ENCODE measurements around the gene ZNF526.

DNA sequence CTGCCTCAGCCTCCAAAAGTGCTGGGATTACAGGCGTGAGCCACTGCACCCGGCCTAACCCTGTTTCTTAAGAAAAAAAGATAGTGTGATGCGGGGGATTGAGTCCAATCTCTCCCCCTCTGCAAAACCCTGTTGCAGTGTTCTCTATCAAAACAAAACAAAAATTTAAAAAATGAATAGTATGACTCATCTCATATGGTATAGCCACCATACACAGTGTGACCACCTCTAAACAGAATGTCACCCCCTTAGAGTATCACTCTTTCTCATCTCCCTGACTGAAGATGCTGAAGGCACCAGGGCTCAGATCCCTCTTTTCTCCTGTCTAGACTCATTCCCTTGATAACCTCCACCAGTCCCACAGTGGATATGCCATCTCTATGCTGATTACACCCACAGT lies 41.7 kb downstream of the ZNF526 start:
- TF ChIP-seq, protein P1, sequence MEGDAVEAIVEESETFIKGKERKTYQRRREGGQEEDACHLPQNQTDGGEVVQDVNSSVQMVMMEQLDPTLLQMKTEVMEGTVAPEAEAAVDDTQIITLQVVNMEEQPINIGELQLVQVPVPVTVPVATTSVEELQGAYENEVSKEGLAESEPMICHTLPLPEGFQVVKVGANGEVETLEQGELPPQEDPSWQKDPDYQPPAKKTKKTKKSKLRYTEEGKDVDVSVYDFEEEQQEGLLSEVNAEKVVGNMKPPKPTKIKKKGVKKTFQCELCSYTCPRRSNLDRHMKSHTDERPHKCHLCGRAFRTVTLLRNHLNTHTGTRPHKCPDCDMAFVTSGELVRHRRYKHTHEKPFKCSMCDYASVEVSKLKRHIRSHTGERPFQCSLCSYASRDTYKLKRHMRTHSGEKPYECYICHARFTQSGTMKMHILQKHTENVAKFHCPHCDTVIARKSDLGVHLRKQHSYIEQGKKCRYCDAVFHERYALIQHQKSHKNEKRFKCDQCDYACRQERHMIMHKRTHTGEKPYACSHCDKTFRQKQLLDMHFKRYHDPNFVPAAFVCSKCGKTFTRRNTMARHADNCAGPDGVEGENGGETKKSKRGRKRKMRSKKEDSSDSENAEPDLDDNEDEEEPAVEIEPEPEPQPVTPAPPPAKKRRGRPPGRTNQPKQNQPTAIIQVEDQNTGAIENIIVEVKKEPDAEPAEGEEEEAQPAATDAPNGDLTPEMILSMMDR (IDR thresholded peaks at IDR 0.05; ENCODE audit: poor library complexity) = no peak
- TF ChIP-seq EZH2 (IDR thresholded peaks at IDR 0.05; ENCODE audit: borderline replicate concordance) = no peak
- no peak for TF ChIP-seq EZH2phosphoT487 (IDR thresholded peaks at IDR 0.05; ENCODE audit: low read depth, severe bottlenecking, unreplicated experiment)

Measured in hepatocyte (in vitro differentiated cells).